HepG2 (cell line): Measurements from ENCODE around the gene SLC25A19. TPM values are rescaled to one million over a fixed set of nuclear protein-coding genes. Genes with fewer than 3 reads are reported as not detected.

Source experiments
- AKAP8 ChIP-seq: sonication (generic); formaldehyde crosslinking; IDR thresholded peaks from 2 replicates; pipeline ENCODE4 v1.5.1; 2020; ENCODE audit warnings: mild to moderate bottlenecking, missing genetic modification reagents
- ATF7 ChIP-seq, 2 experiments: fragments of 450-650 bp in 1 of 2; sonication (generic) in 1 of 2; formaldehyde crosslinking in 1 of 2; IDR thresholded peaks; 2 replicates each; pipeline versions ENCODE4 v1.4.0 to v1.6.1; 2016 to 2020; ENCODE audit warnings: antibody characterized with exemption in 1 of 2, mild to moderate bottlenecking in 1 of 2, missing genetic modification reagents in 1 of 2
- ERF ChIP-seq: IDR thresholded peaks from 2 replicates; pipeline ENCODE4 v1.6.1; 2018; ENCODE audit warnings: missing biosample characterization, missing genetic modification reagents
- GTF3A ChIP-seq: sonication (generic); formaldehyde crosslinking; conservative IDR thresholded peaks from 2 replicates; pipeline ENCODE4 v1.4.0; 2020; ENCODE audit warnings: mild to moderate bottlenecking, missing genetic modification reagents
- HDAC2 ChIP-seq: sonication (generic); formaldehyde crosslinking; IDR thresholded peaks from 2 replicates; pipeline ENCODE4 v1.4.0; 2020; ENCODE audit warnings: missing genetic modification reagents
- KDM5B ChIP-seq: sonication (generic); formaldehyde crosslinking; IDR thresholded peaks from 2 replicates; pipeline ENCODE4 v1.4.0; 2020; ENCODE audit warnings: missing genetic modification reagents, mild to moderate bottlenecking, borderline replicate concordance
- NCOA2 ChIP-seq: sonication (generic); formaldehyde crosslinking; IDR thresholded peaks from 2 replicates; pipeline ENCODE4 v1.8.0; 2022; ENCODE audit warnings: inconsistent platforms
- NFATC3 ChIP-seq: sonication (generic); formaldehyde crosslinking; IDR thresholded peaks from 2 replicates; pipeline ENCODE4 v1.5.1; 2020; ENCODE audit warnings: mild to moderate bottlenecking, missing genetic modification reagents
- PITX1 ChIP-seq: sonication (generic); formaldehyde crosslinking; IDR thresholded peaks from 2 replicates; pipeline ENCODE4 v1.5.1; 2020; ENCODE audit warnings: mild to moderate bottlenecking, missing genetic modification reagents
- SPEN ChIP-seq: sonication (generic); formaldehyde crosslinking; IDR thresholded peaks from 2 replicates; pipeline ENCODE4 v1.5.1; 2020; ENCODE audit warnings: low read depth, mild to moderate bottlenecking, missing genetic modification reagents
- XBP1 ChIP-seq: sonication (generic); formaldehyde crosslinking; IDR thresholded peaks from 2 replicates; pipeline ENCODE4 v1.5.0; 2020; ENCODE audit warnings: missing genetic modification reagents
- ZNF124 ChIP-seq: sonication (generic); formaldehyde crosslinking; IDR thresholded peaks from 2 replicates; pipeline ENCODE4 v1.4.0; 2020; ENCODE audit warnings: missing genetic modification reagents
- ZNF264 ChIP-seq: sonication (generic); formaldehyde crosslinking; IDR thresholded peaks from 2 replicates; pipeline ENCODE4 v1.4.0; 2020; ENCODE audit warnings: missing genetic modification reagents
- ZNF329 ChIP-seq: sonication (generic); formaldehyde crosslinking; IDR thresholded peaks from 2 replicates; pipeline ENCODE4 v1.9.0; 2021; ENCODE audit warnings: low read depth, mild to moderate bottlenecking, missing genetic modification reagents
- ZNF431 ChIP-seq: sonication (generic); formaldehyde crosslinking; IDR thresholded peaks from 2 replicates; pipeline ENCODE4 v1.9.0; 2022; ENCODE audit warnings: missing genetic modification reagents, low read depth, mild to moderate bottlenecking, borderline replicate concordance
- ZNF605 ChIP-seq: sonication (generic); formaldehyde crosslinking; IDR thresholded peaks from 2 replicates; pipeline ENCODE4 v1.8.0; 2022; ENCODE audit warnings: mild to moderate bottlenecking, missing genetic modification reagents
- ZNF724P ChIP-seq: sonication (generic); formaldehyde crosslinking; IDR thresholded peaks from 2 replicates; pipeline ENCODE4 v1.8.0; 2022; ENCODE audit warnings: missing genetic modification reagents, borderline replicate concordance
- ZNF788 ChIP-seq: sonication (generic); formaldehyde crosslinking; IDR thresholded peaks from 2 replicates; pipeline ENCODE4 v1.5.0; 2020; ENCODE audit warnings: mild to moderate bottlenecking, missing genetic modification reagents, borderline replicate concordance
- polyA plus RNA-seq, 8 experiments: library from polyadenylated mRNA; depleted of rRNA in 3 of 8; stranded (reverse) in 7 of 8; unstranded in 1 of 8; fragments of >200 nt; fragmentation: Illumina TruSeq in 4 of 8; extraction: Trizol in 4 of 8; gene quantifications; 2 replicates each; pipeline versions ENCODE4 v1.2.1 to v1.2.3, GENCODE V29; 2011 to 2016; ENCODE audit warnings: low read depth in 4 of 8, missing spikeins in 1 of 8, mixed read lengths in 1 of 8; ENCODE audit not compliant: insufficient read depth in 1 of 8
- total RNA-seq, 5 experiments: library from RNA; depleted of rRNA; stranded (reverse); fragments of >200 nt; fragmentation: Illumina TruSeq; extraction: Trizol; gene quantifications; 2 replicates each; pipeline ENCODE4 v1.2.3, GENCODE V29; 2016; ENCODE audit warnings: low read depth in 1 of 5
- TF ChIP-seq, protein P1 (sequence below): sonication (generic); formaldehyde crosslinking; IDR thresholded peaks from 2 replicates; pipeline ENCODE4 v1.4.0; 2020; ENCODE audit warnings: missing genetic modification reagents, borderline replicate concordance
- TF ChIP-seq, protein P2 (sequence below): IDR thresholded peaks from 2 replicates; pipeline ENCODE4 v1.6.1; 2012; ENCODE audit warnings: low read depth, low read length, improper control_type of control experiment
- TF ChIP-seq, protein P3 (sequence below): sonication (generic); formaldehyde crosslinking; conservative IDR thresholded peaks from 2 replicates; pipeline ENCODE4 v1.4.0; 2020; ENCODE audit warnings: missing genetic modification reagents
- TF ChIP-seq, protein P4 (sequence below): sonication (generic); formaldehyde crosslinking; IDR thresholded peaks from 2 replicates; pipeline ENCODE4 v1.5.0; 2020; ENCODE audit warnings: mild to moderate bottlenecking, missing genetic modification reagents

SLC25A19 gene
- total and polyA plus RNA-seq, 2 of the 13 experiments (the other 11 are each of a cell fraction or from before 2014, with no cell fraction given): 24.4 to 41.4 TPM

DNA sequence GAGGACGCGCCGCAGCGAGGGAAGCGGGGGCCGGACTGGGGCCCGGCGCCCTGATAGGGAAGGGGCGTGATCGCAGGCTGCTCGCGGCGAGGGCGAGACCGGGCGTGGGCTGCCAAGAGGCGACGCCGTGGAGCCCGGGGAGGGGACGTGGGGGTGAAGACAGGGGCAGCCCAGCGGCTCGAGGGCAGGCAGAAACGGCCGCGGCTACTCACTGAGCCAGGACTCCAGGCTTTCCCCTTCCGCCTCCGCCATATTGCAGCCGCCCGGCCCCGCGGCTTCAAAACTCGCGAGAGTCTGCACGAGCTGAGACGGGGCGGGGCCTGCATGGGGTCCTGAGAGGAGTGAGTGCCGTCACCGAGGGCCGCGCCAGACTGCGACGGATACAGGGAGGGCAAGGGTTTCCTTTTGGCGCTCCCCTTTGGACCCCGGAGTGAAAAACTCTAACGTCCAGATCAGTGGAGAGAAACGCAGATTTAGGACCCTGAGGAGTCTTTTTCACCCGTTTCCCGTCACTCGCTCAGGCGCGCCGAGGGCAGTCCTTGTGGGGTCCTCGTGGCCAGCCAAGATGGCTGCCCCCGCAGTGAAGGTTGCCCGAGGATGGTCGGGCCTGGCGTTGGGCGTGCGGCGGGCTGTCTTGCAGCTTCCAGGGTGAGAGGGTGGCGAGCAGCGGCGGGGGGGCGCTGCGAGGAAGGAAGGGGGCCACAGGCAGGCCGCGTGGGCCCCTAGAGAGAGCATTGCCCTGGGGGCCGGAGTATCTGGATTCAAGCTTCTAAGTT lies 27.7 kb downstream of the SLC25A19 start, which contains the start of the genes GGA3 and MRPS7 (continued):
- TF ChIP-seq ZNF605 (CRISPR knock-in tag) (peak; percentile 99), SPEN (CRISPR knock-in tag) (peak; percentile 86), PITX1 (peak; percentile 35; the same call in 1 of the 2 replicates), ZNF124 (CRISPR knock-in tag) (no peak; the same call in 1 of the 2 replicates), XBP1 (CRISPR knock-in tag) (no peak), HDAC2 (CRISPR knock-in tag) (peak; percentile 13; the same call in 1 of the 2 replicates), ERF (CRISPR knock-in tag) (no peak), ZNF264 (no peak), ZNF788 (CRISPR knock-in tag) (peak; percentile 86), KDM5B (CRISPR knock-in tag) (peak; percentile 74), ZNF329 (CRISPR knock-in tag) (peak; percentile 87), NFATC3 (CRISPR knock-in tag) (peak; percentile 69; the same call in 1 of the 2 replicates), GTF3A (CRISPR knock-in tag) (no peak), ZNF431 (CRISPR knock-in tag) (peak; percentile 78; the same call in 1 of the 2 replicates), ZNF724P (CRISPR knock-in tag) (peak; percentile 17), AKAP8 (CRISPR knock-in tag) (peak; percentile 69), ATF7 (IDR thresholded peaks at IDR 0.05) (no peak), ATF7 (CRISPR knock-in tag; IDR thresholded peaks at IDR 0.05) (0 out of 2 replicates have a peak, but pooled peaks have one; percentile 13), NCOA2 (CRISPR knock-in tag) (peak; percentile 51; the same call in 1 of the 2 replicates)
- TF ChIP-seq, protein P1, sequence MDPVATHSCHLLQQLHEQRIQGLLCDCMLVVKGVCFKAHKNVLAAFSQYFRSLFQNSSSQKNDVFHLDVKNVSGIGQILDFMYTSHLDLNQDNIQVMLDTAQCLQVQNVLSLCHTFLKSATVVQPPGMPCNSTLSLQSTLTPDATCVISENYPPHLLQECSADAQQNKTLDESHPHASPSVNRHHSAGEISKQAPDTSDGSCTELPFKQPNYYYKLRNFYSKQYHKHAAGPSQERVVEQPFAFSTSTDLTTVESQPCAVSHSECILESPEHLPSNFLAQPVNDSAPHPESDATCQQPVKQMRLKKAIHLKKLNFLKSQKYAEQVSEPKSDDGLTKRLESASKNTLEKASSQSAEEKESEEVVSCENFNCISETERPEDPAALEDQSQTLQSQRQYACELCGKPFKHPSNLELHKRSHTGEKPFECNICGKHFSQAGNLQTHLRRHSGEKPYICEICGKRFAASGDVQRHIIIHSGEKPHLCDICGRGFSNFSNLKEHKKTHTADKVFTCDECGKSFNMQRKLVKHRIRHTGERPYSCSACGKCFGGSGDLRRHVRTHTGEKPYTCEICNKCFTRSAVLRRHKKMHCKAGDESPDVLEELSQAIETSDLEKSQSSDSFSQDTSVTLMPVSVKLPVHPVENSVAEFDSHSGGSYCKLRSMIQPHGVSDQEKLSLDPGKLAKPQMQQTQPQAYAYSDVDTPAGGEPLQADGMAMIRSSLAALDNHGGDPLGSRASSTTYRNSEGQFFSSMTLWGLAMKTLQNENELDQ (CRISPR knock-in tag): no peak
- TF ChIP-seq, protein P2, sequence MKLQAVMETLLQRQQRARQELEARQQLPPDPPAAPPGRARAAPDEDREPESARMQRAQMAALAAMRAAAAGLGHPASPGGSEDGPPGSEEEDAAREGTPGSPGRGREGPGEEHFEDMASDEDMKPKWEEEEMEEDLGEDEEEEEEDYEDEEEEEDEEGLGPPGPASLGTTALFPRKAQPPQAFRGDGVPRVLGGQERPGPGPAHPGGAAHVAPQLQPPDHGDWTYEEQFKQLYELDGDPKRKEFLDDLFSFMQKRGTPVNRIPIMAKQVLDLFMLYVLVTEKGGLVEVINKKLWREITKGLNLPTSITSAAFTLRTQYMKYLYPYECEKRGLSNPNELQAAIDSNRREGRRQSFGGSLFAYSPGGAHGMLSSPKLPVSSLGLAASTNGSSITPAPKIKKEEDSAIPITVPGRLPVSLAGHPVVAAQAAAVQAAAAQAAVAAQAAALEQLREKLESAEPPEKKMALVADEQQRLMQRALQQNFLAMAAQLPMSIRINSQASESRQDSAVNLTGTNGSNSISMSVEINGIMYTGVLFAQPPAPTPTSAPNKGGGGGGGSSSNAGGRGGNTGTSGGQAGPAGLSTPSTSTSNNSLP: peak; percentile 7; the same call in 1 of the 2 replicates
- TF ChIP-seq, protein P3, sequence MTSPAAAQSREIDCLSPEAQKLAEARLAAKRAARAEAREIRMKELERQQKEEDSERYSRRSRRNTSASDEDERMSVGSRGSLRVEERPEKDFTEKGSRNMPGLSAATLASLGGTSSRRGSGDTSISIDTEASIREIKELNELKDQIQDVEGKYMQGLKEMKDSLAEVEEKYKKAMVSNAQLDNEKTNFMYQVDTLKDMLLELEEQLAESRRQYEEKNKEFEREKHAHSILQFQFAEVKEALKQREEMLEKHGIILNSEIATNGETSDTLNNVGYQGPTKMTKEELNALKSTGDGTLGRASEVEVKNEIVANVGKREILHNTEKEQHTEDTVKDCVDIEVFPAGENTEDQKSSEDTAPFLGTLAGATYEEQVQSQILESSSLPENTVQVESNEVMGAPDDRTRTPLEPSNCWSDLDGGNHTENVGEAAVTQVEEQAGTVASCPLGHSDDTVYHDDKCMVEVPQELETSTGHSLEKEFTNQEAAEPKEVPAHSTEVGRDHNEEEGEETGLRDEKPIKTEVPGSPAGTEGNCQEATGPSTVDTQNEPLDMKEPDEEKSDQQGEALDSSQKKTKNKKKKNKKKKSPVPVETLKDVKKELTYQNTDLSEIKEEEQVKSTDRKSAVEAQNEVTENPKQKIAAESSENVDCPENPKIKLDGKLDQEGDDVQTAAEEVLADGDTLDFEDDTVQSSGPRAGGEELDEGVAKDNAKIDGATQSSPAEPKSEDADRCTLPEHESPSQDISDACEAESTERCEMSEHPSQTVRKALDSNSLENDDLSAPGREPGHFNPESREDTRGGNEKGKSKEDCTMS (CRISPR knock-in tag): peak; percentile 15; the same call in 1 of the 2 replicates
- TF ChIP-seq, protein P4, sequence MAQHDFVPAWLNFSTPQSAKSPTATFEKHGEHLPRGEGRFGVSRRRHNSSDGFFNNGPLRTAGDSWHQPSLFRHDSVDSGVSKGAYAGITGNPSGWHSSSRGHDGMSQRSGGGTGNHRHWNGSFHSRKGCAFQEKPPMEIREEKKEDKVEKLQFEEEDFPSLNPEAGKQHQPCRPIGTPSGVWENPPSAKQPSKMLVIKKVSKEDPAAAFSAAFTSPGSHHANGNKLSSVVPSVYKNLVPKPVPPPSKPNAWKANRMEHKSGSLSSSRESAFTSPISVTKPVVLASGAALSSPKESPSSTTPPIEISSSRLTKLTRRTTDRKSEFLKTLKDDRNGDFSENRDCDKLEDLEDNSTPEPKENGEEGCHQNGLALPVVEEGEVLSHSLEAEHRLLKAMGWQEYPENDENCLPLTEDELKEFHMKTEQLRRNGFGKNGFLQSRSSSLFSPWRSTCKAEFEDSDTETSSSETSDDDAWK (CRISPR knock-in tag): no peak
